Measurements from ENCODE around the gene FZD8. TPM values are rescaled to one million over a fixed set of nuclear protein-coding genes. Genes with fewer than 3 reads are reported as not detected.

The FZD8 gene
- polyA plus RNA-seq, 3 donors = 0.04 to 0.24 TPM; not detected in 1

DNA sequence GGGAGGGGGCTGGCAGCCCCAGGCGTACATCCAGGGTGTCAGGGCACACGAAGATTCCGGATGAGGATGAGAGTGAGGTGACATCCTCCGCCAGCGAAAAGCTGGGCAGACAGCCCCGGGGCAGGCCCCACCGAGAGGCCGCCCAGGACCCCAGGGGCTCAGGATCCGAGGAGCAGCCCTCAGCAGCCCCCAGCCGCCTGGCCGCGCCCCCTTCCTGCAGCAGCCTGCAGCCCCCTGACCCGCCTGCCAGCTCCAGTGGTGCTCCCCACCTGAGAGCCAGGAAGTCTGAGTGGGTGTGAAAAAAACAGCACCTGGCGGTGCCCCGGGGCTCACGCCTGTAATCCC lies 33.8 kb downstream of the FZD8 start:
- no peaks in the 10 kb centered on the region for H4K20me1 ChIP-seq (ENCODE audit: insufficient read depth, low read length)
- no peak overlapping the region for H3K4me3 ChIP-seq (replicated peaks in 1 of 3; ENCODE audit: low read depth in 2 of 3, low read length in 3 of 3)
- peak overlapping the region; percentile 44 for H3K4me2 ChIP-seq (replicated peaks; ENCODE audit: extremely low read depth, low read length, poor library complexity, severe bottlenecking)
- peaks cover 59 to 66% (median 60%) of the 10 kb centered on the region in 3 donors for H3K27me3 Mint-ChIP-seq (ENCODE audit: low read depth in 3 of 3)
- peaks cover 20 to 43% of the 10 kb centered on the region in 2 donors for H3K27me3 ChIP-seq (ENCODE audit: control insufficient read depth in 2 of 2, insufficient read depth in 2 of 2, low read length in 2 of 2)
- no peak overlapping the region for H3K9ac ChIP-seq (ENCODE audit: insufficient read depth, low read length, poor library complexity, severe bottlenecking)
- peaks cover 3 to 12% of the 10 kb centered on the region in 2 donors for H3K9me3 ChIP-seq (replicated peaks in 1 of 2; ENCODE audit: control insufficient read depth in 1 of 2, insufficient read depth in 1 of 2, low read length in 2 of 2)
- TF ChIP-seq, protein P1, sequence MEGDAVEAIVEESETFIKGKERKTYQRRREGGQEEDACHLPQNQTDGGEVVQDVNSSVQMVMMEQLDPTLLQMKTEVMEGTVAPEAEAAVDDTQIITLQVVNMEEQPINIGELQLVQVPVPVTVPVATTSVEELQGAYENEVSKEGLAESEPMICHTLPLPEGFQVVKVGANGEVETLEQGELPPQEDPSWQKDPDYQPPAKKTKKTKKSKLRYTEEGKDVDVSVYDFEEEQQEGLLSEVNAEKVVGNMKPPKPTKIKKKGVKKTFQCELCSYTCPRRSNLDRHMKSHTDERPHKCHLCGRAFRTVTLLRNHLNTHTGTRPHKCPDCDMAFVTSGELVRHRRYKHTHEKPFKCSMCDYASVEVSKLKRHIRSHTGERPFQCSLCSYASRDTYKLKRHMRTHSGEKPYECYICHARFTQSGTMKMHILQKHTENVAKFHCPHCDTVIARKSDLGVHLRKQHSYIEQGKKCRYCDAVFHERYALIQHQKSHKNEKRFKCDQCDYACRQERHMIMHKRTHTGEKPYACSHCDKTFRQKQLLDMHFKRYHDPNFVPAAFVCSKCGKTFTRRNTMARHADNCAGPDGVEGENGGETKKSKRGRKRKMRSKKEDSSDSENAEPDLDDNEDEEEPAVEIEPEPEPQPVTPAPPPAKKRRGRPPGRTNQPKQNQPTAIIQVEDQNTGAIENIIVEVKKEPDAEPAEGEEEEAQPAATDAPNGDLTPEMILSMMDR (IDR thresholded peaks at IDR 0.05) = no peak
- H3K27ac Mint-ChIP-seq = no peak overlapping the region
- H3K79me2 ChIP-seq (ENCODE audit: insufficient read depth, low read length) = no peaks in the 10 kb centered on the region
- H3K4me1 Mint-ChIP-seq = peaks cover 6% of the 10 kb centered on the region
- H2AFZ ChIP-seq (ENCODE audit: insufficient read depth, low read depth, low read length, poor library complexity, severe bottlenecking) = no peak overlapping the region
- H3K9me3 Mint-ChIP-seq = peaks cover 3 to 25% (median 14%) of the 10 kb centered on the region in 7 donors
- intact Hi-C loops (cut with micrococcal nuclease) = no loop called here
- 72% methylated on average over 11 of the region's 16 CpGs for WGBS (ENCODE audit: insufficient coverage)
- H3K36me3 Mint-ChIP-seq = no peaks in the 10 kb centered on the region
- peaks cover 5 to 10% of the 10 kb centered on the region in 2 donors for H3K4me1 ChIP-seq (ENCODE audit: control insufficient read depth in 1 of 2, insufficient read depth in 2 of 2, low read length in 2 of 2)
- DNase-seq = no peak
- no peaks in the 10 kb centered on the region for H3K36me3 ChIP-seq (replicated peaks in 1 of 2; ENCODE audit: control insufficient read depth in 1 of 2, insufficient read depth in 2 of 2, low read length in 2 of 2)
- H3K27ac ChIP-seq (ENCODE audit: low read depth in 1 of 2, low read length in 2 of 2) = no peak overlapping the region
- peak overlapping the region in 1 of 2 donors; percentile 48 for H3K4me3 Mint-ChIP-seq

DNA sequence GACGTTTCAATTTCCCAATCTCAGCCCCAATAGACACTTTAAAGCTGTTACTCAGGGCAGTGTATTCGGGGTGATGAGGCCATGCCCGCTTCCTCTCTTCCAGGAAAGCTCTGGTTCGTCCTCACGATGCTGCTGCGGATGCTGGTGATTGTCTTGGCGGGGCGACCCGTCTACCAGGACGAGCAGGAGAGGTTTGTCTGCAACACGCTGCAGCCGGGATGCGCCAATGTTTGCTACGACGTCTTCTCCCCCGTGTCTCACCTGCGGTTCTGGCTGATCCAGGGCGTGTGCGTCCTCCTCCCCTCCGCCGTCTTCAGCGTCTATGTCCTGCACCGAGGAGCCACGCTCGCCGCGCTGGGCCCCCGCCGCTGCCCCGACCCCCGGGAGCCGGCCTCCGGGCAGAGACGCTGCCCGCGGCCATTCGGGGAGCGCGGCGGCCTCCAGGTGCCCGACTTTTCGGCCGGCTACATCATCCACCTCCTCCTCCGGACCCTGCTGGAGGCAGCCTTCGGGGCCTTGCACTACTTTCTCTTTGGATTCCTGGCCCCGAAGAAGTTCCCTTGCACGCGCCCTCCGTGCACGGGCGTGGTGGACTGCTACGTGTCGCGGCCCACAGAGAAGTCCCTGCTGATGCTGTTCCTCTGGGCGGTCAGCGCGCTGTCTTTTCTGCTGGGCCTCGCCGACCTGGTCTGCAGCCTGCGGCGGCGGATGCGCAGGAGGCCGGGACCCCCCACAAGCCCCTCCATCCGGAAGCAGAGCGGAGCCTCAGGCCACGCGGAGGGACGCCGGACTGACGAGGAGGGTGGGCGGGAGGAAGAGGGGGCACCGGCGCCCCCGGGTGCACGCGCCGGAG lies 34.4 kb downstream of the FZD8 start:
- peaks cover 3 to 12% of the 10 kb centered on the region in 2 donors for H3K9me3 ChIP-seq (replicated peaks in 1 of 2; ENCODE audit: control insufficient read depth in 1 of 2, insufficient read depth in 1 of 2, low read length in 2 of 2)
- no peaks in the 10 kb centered on the region for H3K79me2 ChIP-seq (ENCODE audit: insufficient read depth, low read length)
- Mint-ChIP-seq H3K27ac (no peak overlapping the region), H3K4me3 (peak overlapping the region; percentile 66 to 86), H3K36me3 (no peaks in the 10 kb centered on the region), H3K27me3 (ENCODE audit: low read depth in 3 of 3) (peaks cover 61 to 67% (median 62%) of the 10 kb centered on the region in 3 donors), H3K9me3 (peaks cover 3 to 25% (median 15%) of the 10 kb centered on the region in 7 donors), H3K4me1 (peaks cover 6% of the 10 kb centered on the region)
- peaks cover 5 to 10% of the 10 kb centered on the region in 2 donors for H3K4me1 ChIP-seq (ENCODE audit: control insufficient read depth in 1 of 2, insufficient read depth in 2 of 2, low read length in 2 of 2)
- no peaks in the 10 kb centered on the region for H4K20me1 ChIP-seq (ENCODE audit: insufficient read depth, low read length)
- intact Hi-C loops (cut with micrococcal nuclease) = no loop called here
- H2AFZ ChIP-seq (ENCODE audit: insufficient read depth, low read depth, low read length, poor library complexity, severe bottlenecking) = no peak overlapping the region
- H3K36me3 ChIP-seq (replicated peaks in 1 of 2; ENCODE audit: control insufficient read depth in 1 of 2, insufficient read depth in 2 of 2, low read length in 2 of 2) = no peaks in the 10 kb centered on the region
- DNase-seq = no peak
- no peak overlapping the region for H3K27ac ChIP-seq (ENCODE audit: low read depth in 1 of 2, low read length in 2 of 2)
- 9% methylated on average over 73 of the region's 78 CpGs for WGBS (ENCODE audit: insufficient coverage)
- H3K27me3 ChIP-seq (ENCODE audit: control insufficient read depth in 2 of 2, insufficient read depth in 2 of 2, low read length in 2 of 2) = peaks cover 20 to 43% of the 10 kb centered on the region in 2 donors
- no peak overlapping the region for H3K4me3 ChIP-seq (replicated peaks in 1 of 3; ENCODE audit: low read depth in 2 of 3, low read length in 3 of 3)
- TF ChIP-seq, protein P1 (IDR thresholded peaks at IDR 0.05) = no peak
- H3K9ac ChIP-seq (ENCODE audit: insufficient read depth, low read length, poor library complexity, severe bottlenecking) = no peak overlapping the region
- peak overlapping the region; percentile 44 for H3K4me2 ChIP-seq (replicated peaks; ENCODE audit: extremely low read depth, low read length, poor library complexity, severe bottlenecking)
